ENCODE measurements around the gene HAAO.

DNA sequence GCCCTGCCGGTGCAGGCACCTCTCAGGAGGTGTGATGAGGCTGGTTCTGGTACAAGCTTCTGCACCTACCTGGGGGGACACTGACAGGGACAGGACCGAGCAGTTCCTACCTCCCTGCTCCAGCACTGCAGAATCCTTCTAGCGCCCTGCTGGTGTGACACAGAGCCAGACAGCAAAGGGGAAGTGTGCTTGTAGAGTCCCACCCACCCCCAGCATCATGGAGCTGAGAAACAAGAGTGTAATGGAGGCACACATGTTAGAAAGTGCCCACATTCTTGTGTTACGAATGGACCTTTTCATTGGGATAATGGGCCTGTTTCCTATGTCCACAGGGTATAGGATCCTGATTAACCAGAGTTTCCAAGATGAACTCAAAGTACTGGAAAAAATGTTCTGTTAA lies 66.7 kb downstream of the HAAO start:
- TF ChIP-seq, protein P1, sequence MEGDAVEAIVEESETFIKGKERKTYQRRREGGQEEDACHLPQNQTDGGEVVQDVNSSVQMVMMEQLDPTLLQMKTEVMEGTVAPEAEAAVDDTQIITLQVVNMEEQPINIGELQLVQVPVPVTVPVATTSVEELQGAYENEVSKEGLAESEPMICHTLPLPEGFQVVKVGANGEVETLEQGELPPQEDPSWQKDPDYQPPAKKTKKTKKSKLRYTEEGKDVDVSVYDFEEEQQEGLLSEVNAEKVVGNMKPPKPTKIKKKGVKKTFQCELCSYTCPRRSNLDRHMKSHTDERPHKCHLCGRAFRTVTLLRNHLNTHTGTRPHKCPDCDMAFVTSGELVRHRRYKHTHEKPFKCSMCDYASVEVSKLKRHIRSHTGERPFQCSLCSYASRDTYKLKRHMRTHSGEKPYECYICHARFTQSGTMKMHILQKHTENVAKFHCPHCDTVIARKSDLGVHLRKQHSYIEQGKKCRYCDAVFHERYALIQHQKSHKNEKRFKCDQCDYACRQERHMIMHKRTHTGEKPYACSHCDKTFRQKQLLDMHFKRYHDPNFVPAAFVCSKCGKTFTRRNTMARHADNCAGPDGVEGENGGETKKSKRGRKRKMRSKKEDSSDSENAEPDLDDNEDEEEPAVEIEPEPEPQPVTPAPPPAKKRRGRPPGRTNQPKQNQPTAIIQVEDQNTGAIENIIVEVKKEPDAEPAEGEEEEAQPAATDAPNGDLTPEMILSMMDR (IDR thresholded peaks at IDR 0.05; ENCODE audit: low read depth, low read length): no peak
- no peak for TF ChIP-seq EZH2phosphoT487 (IDR thresholded peaks at IDR 0.05; ENCODE audit: low read depth)
